ENCODE data around the gene FNDC11.
"Not testable (repeated sequence)": the region's sequence is repeated elsewhere in the genome, so short reads cannot be mapped to it uniquely, and the experiment has no call there.

FNDC11 gene

GRCh38 chr20:63565699-63566335 lies 11.9 kb downstream of the FNDC11 start:
- DNase-seq (ENCODE audit: low spot score): no peak
- FAIRE-seq: no peak

- no peak for FAIRE-seq
- DNase-seq (ENCODE audit: low spot score): no peak
Observed at GRCh38 chr20:63566395-63567135, 12.6 kb downstream of the FNDC11 start.

GRCh38 chr20:63567136-63567385 lies 13.1 kb downstream of the FNDC11 start:
- DNase-seq (ENCODE audit: low spot score) (no peak), FAIRE-seq (no peak)

GRCh38 chr20:63567386-63568169 lies 13.6 kb downstream of the FNDC11 start:
- FAIRE-seq: no peak
- DNase-seq (ENCODE audit: low spot score): no peak

GRCh38 chr20:63568170-63568981 lies 14.4 kb downstream of the FNDC11 start:
- FAIRE-seq: no peak
- DNase-seq (ENCODE audit: low spot score): no peak

- DNase-seq (ENCODE audit: low spot score) (no peak), FAIRE-seq (no peak)
Observed at GRCh38 chr20:63568986-63569949, 15.3 kb downstream of the FNDC11 start.

GRCh38 chr20:63570281-63571086 lies 16.5 kb downstream of the FNDC11 start:
- DNase-seq (ENCODE audit: low spot score) (no peak), FAIRE-seq (no peak)

GRCh38 chr20:63571087-63571478 lies 17.1 kb downstream of the FNDC11 start:
- not testable (repeated sequence) for FAIRE-seq; DNase-seq (ENCODE audit: low spot score)

- no peak for DNase-seq (ENCODE audit: low spot score)
- FAIRE-seq: no peak
Observed at GRCh38 chr20:63572071-63572787, 18.3 kb downstream of the FNDC11 start.

GRCh38 chr20:63572788-63573646 lies 19.1 kb downstream of the FNDC11 start:
- DNase-seq (ENCODE audit: low spot score): no peak
- no peak for FAIRE-seq

- DNase-seq (ENCODE audit: low spot score) (no peak), FAIRE-seq (no peak)
Observed at GRCh38 chr20:63573647-63574131, 19.7 kb downstream of the FNDC11 start.

GRCh38 chr20:63574156-63574828 lies 20.3 kb downstream of the FNDC11 start, which contains the start of gene HELZ2:
HELZ2 (minus strand) TSS chr20:63574239; CDS start chr20:63572385, 1,854 bp downstream.
- no peak for FAIRE-seq

GRCh38 chr20:63574829-63575743 lies 21.1 kb downstream of the FNDC11 start:
- DNase-seq (ENCODE audit: low spot score) (no peak), FAIRE-seq (no peak)

More at GRCh38 chr20:63574156-63574828, 20.3 kb downstream of the FNDC11 start, which contains the start of gene HELZ2:
- DNase-seq (ENCODE audit: low spot score): peak; percentile 54

GRCh38 chr20:63576311-63576710 lies 22.4 kb downstream of the FNDC11 start:
- DNase-seq (ENCODE audit: low spot score) (no peak), FAIRE-seq (no peak)

- FAIRE-seq: no peak
- DNase-seq (ENCODE audit: low spot score): no peak
Observed at GRCh38 chr20:63577317-63577894, 23.4 kb downstream of the FNDC11 start.
